Ishikawa (cell line): Measurements from ENCODE around the gene DLEC1.

ENCODE experiments used
- CEBPB ChIP-seq: IDR thresholded peaks from 2 replicates; pipeline ENCODE4 v1.6.1; 2012
- EP300 ChIP-seq: IDR thresholded peaks from 2 replicates; pipeline ENCODE4 v1.6.1; 2012; ENCODE audit warnings: borderline replicate concordance
- RAD21 ChIP-seq: IDR thresholded peaks from 2 replicates; pipeline ENCODE4 v1.6.1; 2012; ENCODE audit warnings: low read depth
- TAF1 ChIP-seq: IDR thresholded peaks from 2 replicates; pipeline ENCODE4 v1.6.1; 2012; ENCODE audit warnings: low read depth, mild to moderate bottlenecking
- TCF12 ChIP-seq: IDR thresholded peaks from 2 replicates; pipeline ENCODE4 v1.6.1; 2012; ENCODE audit warnings: low read depth
- YY1 ChIP-seq: IDR thresholded peaks from 2 replicates; pipeline ENCODE4 v1.6.1; 2012; ENCODE audit warnings: low read depth
- ZBTB7A ChIP-seq: IDR thresholded peaks from 2 replicates; pipeline ENCODE4 v1.6.1; 2012; ENCODE audit warnings: low read depth
- TF ChIP-seq, protein P1 (sequence below): IDR thresholded peaks from 2 replicates; pipeline ENCODE4 v1.6.1; 2012; ENCODE audit warnings: low read depth, mild to moderate bottlenecking

- TF ChIP-seq EP300 (no peak), ZBTB7A (no peak), TCF12 (no peak), YY1 (no peak), RAD21 (no peak), TAF1 (no peak), CEBPB (no peak)
- TF ChIP-seq, protein P1, sequence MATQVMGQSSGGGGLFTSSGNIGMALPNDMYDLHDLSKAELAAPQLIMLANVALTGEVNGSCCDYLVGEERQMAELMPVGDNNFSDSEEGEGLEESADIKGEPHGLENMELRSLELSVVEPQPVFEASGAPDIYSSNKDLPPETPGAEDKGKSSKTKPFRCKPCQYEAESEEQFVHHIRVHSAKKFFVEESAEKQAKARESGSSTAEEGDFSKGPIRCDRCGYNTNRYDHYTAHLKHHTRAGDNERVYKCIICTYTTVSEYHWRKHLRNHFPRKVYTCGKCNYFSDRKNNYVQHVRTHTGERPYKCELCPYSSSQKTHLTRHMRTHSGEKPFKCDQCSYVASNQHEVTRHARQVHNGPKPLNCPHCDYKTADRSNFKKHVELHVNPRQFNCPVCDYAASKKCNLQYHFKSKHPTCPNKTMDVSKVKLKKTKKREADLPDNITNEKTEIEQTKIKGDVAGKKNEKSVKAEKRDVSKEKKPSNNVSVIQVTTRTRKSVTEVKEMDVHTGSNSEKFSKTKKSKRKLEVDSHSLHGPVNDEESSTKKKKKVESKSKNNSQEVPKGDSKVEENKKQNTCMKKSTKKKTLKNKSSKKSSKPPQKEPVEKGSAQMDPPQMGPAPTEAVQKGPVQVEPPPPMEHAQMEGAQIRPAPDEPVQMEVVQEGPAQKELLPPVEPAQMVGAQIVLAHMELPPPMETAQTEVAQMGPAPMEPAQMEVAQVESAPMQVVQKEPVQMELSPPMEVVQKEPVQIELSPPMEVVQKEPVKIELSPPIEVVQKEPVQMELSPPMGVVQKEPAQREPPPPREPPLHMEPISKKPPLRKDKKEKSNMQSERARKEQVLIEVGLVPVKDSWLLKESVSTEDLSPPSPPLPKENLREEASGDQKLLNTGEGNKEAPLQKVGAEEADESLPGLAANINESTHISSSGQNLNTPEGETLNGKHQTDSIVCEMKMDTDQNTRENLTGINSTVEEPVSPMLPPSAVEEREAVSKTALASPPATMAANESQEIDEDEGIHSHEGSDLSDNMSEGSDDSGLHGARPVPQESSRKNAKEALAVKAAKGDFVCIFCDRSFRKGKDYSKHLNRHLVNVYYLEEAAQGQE, result no peak
Observed at GRCh38 chr3:38122712-38123290, 83.8 kb downstream of the DLEC1 start.
